ENCODE results near the gene PUSL1.
A peak's percentile ranks its signal among the peaks of the same experiment; 100 is the strongest.

- TF ChIP-seq, protein P1, sequence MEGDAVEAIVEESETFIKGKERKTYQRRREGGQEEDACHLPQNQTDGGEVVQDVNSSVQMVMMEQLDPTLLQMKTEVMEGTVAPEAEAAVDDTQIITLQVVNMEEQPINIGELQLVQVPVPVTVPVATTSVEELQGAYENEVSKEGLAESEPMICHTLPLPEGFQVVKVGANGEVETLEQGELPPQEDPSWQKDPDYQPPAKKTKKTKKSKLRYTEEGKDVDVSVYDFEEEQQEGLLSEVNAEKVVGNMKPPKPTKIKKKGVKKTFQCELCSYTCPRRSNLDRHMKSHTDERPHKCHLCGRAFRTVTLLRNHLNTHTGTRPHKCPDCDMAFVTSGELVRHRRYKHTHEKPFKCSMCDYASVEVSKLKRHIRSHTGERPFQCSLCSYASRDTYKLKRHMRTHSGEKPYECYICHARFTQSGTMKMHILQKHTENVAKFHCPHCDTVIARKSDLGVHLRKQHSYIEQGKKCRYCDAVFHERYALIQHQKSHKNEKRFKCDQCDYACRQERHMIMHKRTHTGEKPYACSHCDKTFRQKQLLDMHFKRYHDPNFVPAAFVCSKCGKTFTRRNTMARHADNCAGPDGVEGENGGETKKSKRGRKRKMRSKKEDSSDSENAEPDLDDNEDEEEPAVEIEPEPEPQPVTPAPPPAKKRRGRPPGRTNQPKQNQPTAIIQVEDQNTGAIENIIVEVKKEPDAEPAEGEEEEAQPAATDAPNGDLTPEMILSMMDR (conservative IDR thresholded peaks at IDR 0.05; ENCODE audit: low read depth, low read length), result 0 out of 2 replicates have a peak, but pooled peaks have one; percentile 13
- no peak for TF ChIP-seq EZH2phosphoT487 (IDR thresholded peaks at IDR 0.05; ENCODE audit: borderline replicate concordance, low read length)
Measured at GRCh38 chr1:1300352-1300739, 8.1 kb upstream of the PUSL1 start.

All from PC-3 (cell line).